Tibial artery (tissue), 4 donors: Measurements from ENCODE around the gene HEPACAM.

Experiments
- DNase-seq, 2 donors: peaks; one replicate each; pipeline ENCODE4 v3.0.0-alpha.2; 2019
- H3K27ac ChIP-seq, 2 donors: fragments of 200-600 bp; sonication (generic) in 1 of 2; 1 replicate in 1 of 2; 2 replicates in 1 of 2; pipeline ENCODE4 v1.5.1; 2018 to 2019; ENCODE audit warnings: mild to moderate bottlenecking in 1 of 2
- H3K27me3 ChIP-seq, 2 donors: fragments of 200-600 bp; sonication (generic) in 1 of 2; one replicate each; pipeline versions ENCODE4 v1.5.1 to v1.6.0; 2016 to 2019
- H3K36me3 ChIP-seq, 3 donors: fragments of 200-600 bp; sonication (generic) in 2 of 3; one replicate each; pipeline ENCODE4 v1.5.1; 2016 to 2019; ENCODE audit warnings: mild to moderate bottlenecking in 2 of 3
- H3K4me1 ChIP-seq, 4 donors: fragments of 200-600 bp; sonication (generic) in 2 of 4; 1 replicate in 3 of 4; 2 replicates in 1 of 4; pipeline ENCODE4 v1.5.1; 2016 to 2019
- H3K4me3 ChIP-seq, 2 donors: fragments of 200-600 bp; sonication (generic) in 1 of 2; 1 replicate in 1 of 2; 2 replicates in 1 of 2; pipeline ENCODE4 v1.5.1; 2018 to 2019; ENCODE audit warnings: mild to moderate bottlenecking in 2 of 2
- H3K9me3 ChIP-seq, 3 donors: fragments of 200-600 bp; sonication (generic) in 1 of 3; one replicate each; pipeline ENCODE4 v1.5.1; 2016 to 2019
- CTCF ChIP-seq, 2 experiments: fragments of 200-600 bp in 1 of 2; fragments of 450-650 bp in 1 of 2; IDR thresholded peaks; one replicate each; pipeline ENCODE4 v1.5.1; 2017 to 2019; ENCODE audit warnings: antibody characterized with exemption in 2 of 2, mild to moderate bottlenecking in 1 of 2, moderate library complexity in 1 of 2
- intact Hi-C: fragments of 100-400 bp; cut with DNase I; formaldehyde crosslinking; loops from one replicate; pipeline ENCODE4 v1.15.0; 2023; ENCODE audit warnings: low total_unique reads

Gene HEPACAM

GRCh38 chr11:124891373-124891861 lies 44.4 kb downstream of the HEPACAM start:
- peaks cover 0 to 11% (median 5%) of the 10 kb centered on the region in 4 donors for H3K4me1 ChIP-seq
- H3K36me3 ChIP-seq: no peaks in the 10 kb centered on the region

GRCh38 chr11:124890683-124891372 lies 45.0 kb downstream of the HEPACAM start:
- Histone ChIP-seq H3K27me3 (peaks cover 0 to 7% of the 10 kb centered on the region in 2 donors), H3K4me3 (no peak overlapping the region), H3K4me1 (peaks cover 0 to 11% (median 5%) of the 10 kb centered on the region in 4 donors), H3K27ac (peak overlapping the region in 1 of 2 donors; percentile 25), H3K9me3 (no peaks in the 10 kb centered on the region), H3K36me3 (no peaks in the 10 kb centered on the region)
- intact Hi-C loops: no loop called here
- DNase-seq: peak in 1 of 2 donors; percentile 55
- TF ChIP-seq CTCF (IDR thresholded peaks at IDR 0.05): no peak

More at GRCh38 chr11:124891373-124891861, 44.4 kb downstream of the HEPACAM start:
- DNase-seq: peak; percentile 29 to 68
- no peaks in the 10 kb centered on the region for H3K9me3 ChIP-seq
- TF ChIP-seq CTCF (IDR thresholded peaks at IDR 0.05): no peak
- H3K4me3 ChIP-seq: no peak overlapping the region
- peak overlapping the region in 1 of 2 donors; percentile 25 for H3K27ac ChIP-seq
- intact Hi-C loops: no loop called here
- H3K27me3 ChIP-seq: peaks cover 0 to 6% of the 10 kb centered on the region in 2 donors

GRCh38 chr11:124890151-124890550 lies 45.7 kb downstream of the HEPACAM start:
- no peak for DNase-seq
- no peak overlapping the region for H3K27ac ChIP-seq
- peaks cover 0 to 11% (median 5%) of the 10 kb centered on the region in 4 donors for H3K4me1 ChIP-seq
- TF ChIP-seq CTCF (IDR thresholded peaks at IDR 0.05): no peak
- H3K36me3 ChIP-seq: no peaks in the 10 kb centered on the region
- H3K27me3 ChIP-seq: peaks cover 0 to 8% of the 10 kb centered on the region in 2 donors
- H3K4me3 ChIP-seq: no peak overlapping the region
- intact Hi-C loops: no loop called here
- H3K9me3 ChIP-seq: no peaks in the 10 kb centered on the region

GRCh38 chr11:124889191-124890091 lies 46.4 kb downstream of the HEPACAM start:
- no peak for DNase-seq
- TF ChIP-seq CTCF (IDR thresholded peaks at IDR 0.05): no peak
- Histone ChIP-seq H3K36me3 (no peaks in the 10 kb centered on the region), H3K4me3 (no peak overlapping the region), H3K27me3 (peaks cover 0 to 14% of the 10 kb centered on the region in 2 donors), H3K9me3 (no peaks in the 10 kb centered on the region), H3K4me1 (peaks cover 0 to 11% (median 5%) of the 10 kb centered on the region in 4 donors), H3K27ac (no peak overlapping the region)
- intact Hi-C loops: no loop called here

- H3K9me3 ChIP-seq: no peaks in the 10 kb centered on the region
- no peak overlapping the region for H3K4me3 ChIP-seq
- H3K27me3 ChIP-seq: peaks cover 0 to 14% of the 10 kb centered on the region in 2 donors
- no peak for TF ChIP-seq CTCF (IDR thresholded peaks at IDR 0.05)
- H3K27ac ChIP-seq: no peak overlapping the region
- DNase-seq: peak in 1 of 2 donors; percentile 48
- peaks cover 0 to 12% (median 5%) of the 10 kb centered on the region in 4 donors for H3K4me1 ChIP-seq
- H3K36me3 ChIP-seq: no peaks in the 10 kb centered on the region
- intact Hi-C loops: no loop called here
Observed at GRCh38 chr11:124887667-124888013, 48.2 kb downstream of the HEPACAM start.
